ACHN (cell line): ENCODE data around the gene AP2S1.
"Not testable (repeated sequence)": the region's sequence is repeated elsewhere in the genome, so short reads cannot be mapped to it uniquely, and the experiment has no call there.

Experiments
- DNase-seq: peaks from one replicate; pipeline ENCODE4 v3.0.0-alpha.2; 2015
- in situ Hi-C: cut with HindIII; loops from 2 replicates; pipeline ENCODE4 v1.10.0; 2017; ENCODE audit warnings: low sequenced_read_pairs, low pct_ligation_motif_present, low pct_unique_long_range_greater_than_20kb

AP2S1 gene

DNA sequence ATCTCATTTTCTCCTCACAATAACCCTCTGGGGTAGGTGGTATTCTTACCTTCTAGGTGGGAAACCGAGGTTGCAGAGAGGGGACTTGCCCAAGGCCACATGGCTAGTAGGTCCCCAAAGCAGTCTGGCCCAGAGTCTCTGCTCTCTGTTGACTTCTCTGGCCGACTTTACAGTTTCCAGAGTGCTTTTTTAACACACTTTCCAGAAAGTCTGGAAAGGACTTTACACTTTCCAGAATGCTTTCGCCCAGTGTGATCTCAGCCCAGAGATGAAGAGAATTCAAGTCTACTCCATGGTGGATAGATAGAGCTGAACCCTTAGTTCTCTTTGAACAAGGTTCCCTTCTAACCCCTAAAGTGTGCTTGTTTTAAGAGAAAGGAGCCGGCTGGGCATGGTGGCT is 22.3 kb upstream of the AP2S1 start:
- no peak for DNase-seq
- in situ Hi-C loops: no loop called here

DNA sequence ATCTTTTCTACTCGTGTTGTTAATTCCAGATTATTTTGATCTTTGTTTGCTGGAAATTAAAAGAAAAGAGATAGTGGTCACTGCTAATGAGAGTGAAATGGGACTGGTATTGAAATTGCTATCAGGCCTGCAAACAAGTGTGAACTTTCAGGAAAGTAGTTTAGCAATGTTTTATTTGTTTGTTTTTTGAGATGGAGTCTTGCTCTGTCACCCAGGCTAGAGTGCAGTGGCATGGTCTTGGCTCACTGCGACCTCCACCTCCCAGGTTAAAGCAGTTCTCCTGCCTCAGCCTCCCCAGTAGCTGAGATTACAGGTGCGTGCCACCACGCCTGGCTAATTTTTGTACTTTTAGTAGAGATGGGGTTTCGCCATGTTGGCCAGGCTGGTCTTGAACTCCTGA is 20.5 kb upstream of the AP2S1 start:
- in situ Hi-C loops, DNase-seq: not testable (repeated sequence)

DNA sequence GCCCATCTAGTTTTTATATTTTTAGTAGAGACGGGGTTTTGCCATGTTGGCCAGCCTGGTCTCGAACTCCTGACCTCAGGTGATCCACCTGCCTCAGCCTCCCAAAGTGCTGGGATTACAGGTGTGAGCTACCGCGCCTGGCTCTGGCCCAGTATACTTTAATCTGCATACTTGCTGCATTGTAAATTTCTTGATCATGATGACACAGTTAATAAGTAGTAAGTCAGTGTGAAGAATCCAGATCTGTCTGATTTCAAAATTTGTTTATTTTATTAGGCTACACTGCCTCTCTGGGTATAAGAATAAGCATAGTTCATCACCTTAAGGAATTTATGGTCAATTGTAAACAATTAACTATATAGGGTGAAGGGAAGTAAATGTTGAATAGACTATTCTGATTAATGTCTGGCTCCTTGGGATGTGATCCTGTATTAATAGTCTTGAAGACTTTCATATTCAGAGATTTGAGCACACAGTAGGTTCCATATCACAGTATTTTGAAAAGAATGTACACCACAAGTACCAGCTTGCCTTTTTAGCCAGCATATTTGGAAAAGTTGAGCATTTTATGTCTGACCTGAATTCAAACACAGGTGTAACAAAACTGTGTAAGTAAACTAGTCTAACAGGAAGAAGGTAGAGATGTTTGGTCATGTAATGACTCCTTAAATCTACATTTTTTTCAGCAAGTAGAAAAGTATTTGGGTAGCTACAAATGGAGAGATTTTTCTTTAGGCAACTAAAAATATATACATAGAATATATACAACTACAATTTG is 17.6 kb upstream of the AP2S1 start:
- in situ Hi-C loops: no loop called here
- no peak for DNase-seq

DNA sequence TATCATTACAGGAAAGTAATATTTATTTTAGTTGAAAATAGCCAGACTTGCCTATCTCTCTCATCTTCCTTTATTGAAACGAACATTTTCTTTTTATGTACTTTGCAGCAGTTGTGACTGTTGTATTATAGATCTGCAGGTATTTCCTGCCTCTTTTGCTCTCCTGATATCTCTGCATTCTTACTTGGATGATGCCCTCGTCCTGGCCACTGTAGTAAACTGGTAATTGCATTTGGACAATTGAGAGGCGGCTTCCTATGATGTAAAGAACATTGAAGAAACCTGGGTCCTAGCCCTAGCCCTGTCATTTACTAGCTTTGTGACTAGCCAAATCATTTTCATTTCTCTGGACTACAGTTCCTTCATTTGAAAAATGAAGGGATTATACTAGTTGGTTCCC is 16.5 kb upstream of the AP2S1 start:
- DNase-seq: no peak
- in situ Hi-C loops: no loop called here

DNA sequence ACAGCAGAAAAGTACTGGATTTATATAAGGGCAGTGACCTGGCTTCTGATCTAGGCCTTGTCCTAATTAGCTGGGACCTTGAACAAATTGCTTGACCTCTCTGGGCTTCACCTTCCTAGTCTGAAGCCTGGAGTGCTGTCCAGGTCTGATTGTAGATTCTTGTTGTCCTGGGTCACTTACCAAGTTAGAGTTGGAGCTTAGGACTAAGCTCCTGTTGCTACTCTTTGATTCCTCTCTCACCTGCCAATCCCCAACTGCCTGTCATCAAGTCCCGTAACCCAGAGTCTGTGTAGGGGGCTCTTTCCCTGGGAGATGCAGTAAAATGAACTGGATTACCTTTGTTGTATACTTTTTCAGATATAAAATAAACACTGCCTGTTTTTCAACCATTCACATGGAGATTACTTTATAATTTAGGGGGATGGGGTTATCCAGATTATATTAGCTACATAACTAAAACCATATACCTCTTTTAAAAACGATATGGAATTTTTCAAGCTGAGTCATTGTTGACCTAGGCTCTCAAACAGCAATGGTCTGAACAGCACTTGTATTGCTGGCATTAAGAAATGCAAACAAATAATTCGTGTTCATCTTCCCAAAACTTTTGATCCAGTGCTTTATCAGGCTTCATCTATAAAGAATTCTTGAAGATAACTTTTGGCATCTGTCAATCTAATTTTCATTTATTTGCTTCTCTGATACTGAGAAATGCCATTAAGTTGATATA is 15.9 kb upstream of the AP2S1 start:
- DNase-seq: no peak

DNA sequence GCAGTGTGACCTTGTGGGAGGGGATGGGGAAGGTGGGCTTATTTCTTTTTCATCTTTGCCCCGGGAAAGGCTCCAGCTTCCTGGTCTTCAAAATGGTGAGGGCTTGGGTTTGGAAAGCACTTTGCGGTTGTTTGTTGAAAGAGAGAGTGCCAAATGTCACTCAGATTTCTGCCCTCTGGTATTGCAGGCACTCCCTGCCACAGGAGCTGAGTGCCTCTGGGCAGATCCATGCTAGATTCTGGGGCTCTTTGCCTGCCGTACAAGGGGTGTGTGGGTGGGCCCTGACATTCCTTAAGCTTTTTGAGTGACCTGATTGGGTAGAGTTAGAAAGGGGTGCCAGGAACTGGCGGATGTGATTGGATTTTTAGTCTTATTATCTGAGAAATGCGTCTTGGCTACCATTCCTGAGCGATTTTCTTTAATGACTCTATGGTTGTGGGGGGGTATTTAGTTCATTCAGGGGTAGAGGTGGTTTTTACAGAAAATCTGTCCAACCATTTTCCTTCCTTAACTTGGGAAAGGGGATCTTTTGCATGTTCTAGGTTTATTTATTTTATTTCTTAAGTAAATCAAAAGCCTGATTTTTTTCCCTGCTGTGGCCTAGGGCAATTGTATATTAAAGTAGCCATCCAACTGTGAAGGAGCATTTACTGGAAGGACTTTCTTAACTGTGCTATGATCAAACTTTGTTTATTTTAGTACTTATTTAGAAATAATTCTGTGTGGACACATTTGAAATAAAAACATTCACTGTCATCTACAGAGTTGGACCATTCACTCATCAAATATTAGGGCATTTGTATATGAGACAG is 13.4 kb upstream of the AP2S1 start:
- no peak for DNase-seq

More for the DNA sequence above, 15.9 kb upstream of the AP2S1 start:
- in situ Hi-C loops: no loop called here

DNA sequence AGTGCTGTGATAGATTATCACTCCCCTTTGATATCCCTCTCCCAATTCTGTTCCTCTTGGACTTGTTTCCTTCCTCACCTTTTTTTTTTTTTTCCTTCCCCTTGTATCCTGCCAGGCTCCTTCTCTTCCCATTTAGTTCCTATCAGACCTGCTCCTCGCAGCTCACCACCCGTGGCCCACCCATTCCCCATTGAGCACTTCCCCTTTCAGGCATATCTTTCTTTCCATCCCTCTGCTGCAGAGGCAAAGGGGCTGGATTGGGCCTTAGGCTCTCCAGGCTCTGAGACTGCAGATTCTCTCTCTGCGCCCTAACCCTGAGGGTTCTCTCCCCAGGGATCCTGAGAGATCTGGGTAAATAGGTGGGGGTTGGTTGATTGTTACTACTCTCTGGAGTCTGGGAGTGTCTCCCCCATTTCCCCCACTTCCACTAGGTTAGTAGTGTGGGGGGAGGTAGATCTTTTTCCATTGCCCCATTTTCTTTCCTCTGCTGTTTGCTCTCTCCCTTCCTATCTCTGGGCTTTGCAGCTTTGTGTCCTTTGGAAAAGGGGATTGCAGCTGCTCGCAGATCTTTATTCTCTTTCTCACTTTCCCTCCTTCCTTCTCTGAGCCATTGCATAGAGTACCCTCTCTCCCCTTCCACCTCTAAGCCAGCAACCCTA is 12.5 kb upstream of the AP2S1 start:
- DNase-seq: no peak
- in situ Hi-C loops: no loop called here

More for the DNA sequence above, 13.4 kb upstream of the AP2S1 start:
- in situ Hi-C loops: no loop called here

DNA sequence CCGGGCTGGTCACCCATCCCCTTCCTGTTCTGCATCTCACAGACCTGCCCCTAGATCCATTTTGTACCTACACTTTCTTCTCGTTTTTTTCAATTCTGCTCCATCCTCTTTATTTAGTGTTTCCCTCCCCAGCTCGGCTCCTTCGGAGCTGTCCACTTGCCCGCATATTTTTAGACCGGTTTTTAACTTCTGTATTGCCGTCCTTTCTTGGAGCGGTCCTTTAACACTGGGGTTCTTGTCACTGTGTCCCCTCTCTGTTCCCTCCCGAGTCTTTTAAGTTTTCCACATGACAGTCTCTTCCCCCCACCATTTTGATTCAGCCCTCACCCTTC is 11.8 kb upstream of the AP2S1 start:
- in situ Hi-C loops: no loop called here

DNA sequence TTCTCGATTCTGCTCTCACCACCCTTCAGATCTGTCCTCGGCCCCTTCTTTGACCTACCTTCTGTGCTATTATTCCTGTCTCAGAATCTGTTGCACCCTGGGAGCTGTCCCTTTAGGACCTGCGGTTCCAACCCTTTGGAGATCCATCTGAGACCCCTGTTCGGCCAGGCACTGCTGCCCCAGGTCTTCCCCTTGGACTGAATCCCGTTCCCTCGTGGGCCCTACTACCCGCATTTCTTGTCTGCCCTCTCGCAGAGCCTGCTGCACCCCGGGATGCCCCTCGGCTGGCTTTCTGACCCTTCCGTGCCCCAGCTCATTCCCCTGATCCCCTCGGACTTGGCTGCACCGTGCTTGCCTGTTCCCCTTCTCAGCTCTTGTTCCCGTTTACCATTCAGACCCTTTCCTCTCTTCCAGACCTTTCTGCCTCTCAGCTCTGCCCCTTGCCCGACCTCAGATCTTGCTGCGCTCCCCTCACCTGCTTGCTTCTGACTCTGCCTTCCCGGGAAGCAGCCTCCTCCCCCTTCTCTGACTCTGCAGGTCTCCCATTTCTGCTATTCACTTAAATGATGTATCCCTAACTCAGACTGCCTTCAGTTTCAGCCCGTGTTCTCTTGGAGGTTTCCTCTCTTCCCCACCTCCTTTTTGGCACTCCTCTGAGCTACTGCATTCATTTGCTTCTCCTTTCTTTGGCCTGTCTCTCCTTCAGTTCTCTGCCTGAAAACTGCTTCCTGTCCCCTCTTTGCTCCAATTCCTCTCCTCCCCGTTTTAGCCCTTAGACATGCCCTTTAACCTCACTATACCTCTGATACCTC is 11.3 kb upstream of the AP2S1 start:
- in situ Hi-C loops: no loop called here
- DNase-seq: no peak

More for the DNA sequence above, 11.8 kb upstream of the AP2S1 start:
- DNase-seq: no peak

DNA sequence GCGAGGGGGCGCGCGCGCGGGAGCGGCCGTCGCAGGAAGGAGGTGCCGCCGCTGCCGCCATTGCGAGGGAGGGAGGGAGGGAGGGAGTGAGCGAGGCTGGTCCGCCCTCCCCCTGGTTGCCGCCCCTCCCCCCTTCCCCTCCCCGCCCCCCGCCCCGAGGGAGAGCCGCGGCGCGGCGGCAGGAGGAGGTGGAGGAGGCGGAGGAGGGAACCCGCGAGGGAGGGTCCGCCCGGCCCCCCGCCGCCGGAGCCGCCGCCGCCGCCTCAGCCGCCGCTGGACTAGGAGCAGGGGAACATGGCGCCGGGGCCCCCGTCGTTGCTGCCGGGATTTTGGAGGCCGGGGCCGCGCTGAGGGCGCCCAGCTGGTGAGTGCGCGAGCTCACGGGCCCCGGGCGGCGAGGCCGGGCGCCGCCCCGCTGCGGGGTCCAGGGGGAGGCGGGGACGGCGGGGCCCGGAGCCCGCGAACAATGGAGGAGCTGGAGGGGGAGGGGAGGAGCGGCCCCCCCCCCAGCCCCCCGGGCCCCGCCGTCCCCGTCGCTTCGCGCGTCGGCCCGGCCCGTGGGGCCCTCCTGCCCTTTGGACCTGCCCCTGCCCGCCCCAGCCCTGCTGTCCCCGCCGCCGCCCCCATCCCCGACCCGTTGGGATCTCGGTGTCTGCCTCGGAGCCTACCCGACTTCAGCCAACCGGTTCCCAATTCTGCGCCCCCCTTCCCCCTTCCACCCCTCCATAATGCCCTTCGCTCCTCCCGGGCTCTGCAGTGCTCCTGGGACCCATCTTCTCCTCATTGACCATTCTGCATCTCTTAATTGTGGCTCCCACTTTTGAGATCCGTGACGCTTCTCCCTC is 10.4 kb upstream of the AP2S1 start, which contains the start of gene ARHGAP35:
TSS of gene ARHGAP35 (plus strand) at position 152 of the 845 bp plus-strand sequence. CDS start 57,679 bp downstream, outside the sequence.
- DNase-seq: peak; percentile 79
- in situ Hi-C loops: no loop called here

DNA sequence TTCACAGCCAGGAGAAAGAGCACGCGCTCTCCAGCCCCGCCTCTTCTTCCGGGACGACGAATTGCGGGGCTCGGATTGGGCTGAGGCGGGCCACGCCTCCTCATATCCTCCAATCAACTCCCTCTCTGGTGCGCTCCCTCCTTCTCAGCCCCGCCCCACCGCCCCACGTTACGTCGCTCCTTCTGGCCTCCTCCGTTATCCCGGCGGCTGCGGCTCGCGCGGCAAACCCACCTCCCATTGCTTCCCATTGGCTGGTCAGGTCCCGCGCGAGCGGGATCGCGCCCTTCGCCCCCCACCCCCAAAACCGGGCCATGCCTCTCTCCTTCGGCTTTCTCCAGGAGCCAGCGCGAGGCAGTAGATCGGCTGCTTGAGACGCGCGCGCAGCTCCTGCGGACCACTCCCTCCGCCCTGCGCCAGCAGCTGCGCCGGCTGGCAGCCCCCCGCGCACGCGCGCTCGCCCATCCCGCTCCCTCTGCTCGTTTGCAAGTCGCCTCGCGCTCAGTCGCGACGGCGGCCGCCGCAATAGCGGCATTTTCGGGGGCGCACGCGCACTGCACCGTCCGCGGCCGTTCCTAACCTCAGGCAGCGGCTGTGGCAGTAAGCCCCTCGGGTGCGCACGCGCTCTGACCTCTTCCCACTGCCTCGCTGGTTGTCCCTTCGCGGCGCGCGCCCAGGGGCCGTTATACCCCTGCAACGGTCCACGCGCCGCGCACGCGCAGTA is 9.6 kb upstream of the AP2S1 start:
- in situ Hi-C loops: no loop called here
- DNase-seq: peak; percentile 97

DNA sequence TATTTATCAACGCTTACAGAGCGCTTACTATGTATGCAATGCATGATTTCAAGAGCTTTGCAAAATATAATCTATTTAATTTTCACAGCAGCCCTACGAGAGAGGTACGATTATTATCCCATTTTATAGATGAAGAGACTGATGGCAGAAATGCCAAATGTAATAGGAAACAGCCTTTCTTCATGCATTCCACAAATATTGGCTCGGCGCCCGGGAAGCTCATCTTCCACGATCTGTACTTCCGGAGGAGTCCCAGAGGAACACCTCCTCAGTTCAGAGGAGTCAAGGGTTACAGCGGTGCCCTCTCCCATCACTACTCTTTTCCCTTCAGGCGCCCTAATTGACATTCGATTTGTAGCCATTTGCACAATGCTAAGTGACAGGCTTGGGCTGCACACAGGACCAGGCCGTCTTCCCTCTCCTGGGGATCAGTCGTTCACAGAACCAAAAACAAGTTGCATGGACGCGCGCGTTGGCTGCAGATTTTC is 9.0 kb upstream of the AP2S1 start:
- in situ Hi-C loops: no loop called here
- DNase-seq: peak; percentile 73

DNA sequence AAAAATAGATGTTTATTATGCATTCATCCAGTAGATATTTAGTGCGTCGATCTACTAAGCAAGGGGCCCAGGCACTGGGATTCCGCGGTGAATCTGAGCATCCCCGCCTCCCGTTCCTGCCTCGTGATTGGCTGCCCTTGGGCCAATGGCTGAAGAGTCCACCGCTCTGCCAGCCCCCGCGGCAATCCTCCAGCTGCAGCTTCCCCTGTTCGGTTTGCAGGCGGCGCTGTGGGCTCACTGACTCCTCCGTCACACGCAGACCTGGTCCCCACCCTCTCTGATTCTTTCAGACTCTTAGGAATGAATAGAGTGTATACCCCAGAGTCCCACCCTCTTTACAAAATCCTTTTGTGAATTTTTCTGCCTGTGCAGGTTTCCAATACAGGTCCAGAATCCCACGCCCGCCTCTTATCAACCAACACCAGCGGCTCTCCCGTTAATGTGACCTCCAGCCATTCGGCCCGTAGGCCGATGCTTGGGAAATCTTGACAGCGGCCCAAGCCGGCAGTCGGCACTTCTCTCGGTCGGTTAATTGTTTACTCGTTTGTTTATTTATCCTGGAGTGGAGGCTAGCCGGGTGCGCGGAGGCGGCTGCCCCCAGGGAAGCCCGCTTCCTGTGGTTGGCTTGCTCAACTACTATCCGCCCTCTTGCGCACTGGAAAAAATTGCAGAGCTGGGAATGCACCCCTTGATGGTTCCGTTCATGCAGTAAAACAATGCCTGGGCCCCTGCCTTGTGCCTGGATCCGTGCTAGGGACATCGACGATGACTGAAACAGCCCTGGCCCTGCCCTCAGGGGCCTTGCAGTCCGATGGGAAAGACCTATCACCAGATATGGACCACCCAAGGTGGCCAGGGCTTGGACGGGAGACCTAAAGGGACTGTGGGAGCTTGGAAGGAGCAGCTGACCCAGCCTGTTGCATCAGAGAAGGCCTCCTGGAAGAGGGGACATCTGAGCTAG is 5.7 kb upstream of the AP2S1 start:
- peak; percentile 93 for DNase-seq
- in situ Hi-C loops: no loop called here

DNA sequence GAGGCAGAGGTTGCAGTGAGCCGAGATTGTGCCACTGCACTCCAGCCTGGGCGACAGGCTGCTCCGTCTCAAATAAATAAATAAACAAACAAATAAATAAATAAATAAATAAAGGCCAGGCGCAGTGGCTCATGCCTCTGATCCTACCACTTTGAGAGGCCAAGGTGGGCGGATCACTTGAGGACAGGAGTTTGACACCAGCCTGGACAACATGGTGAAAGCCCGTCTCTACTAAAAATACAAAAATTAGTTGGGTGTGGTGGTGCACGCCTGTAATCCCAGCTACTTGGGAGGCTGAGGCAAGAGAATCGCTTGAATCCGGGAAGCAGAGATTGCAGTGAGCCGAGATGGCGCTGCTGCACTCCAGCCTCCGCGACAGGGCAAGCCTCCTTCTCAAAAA is 4.1 kb upstream of the AP2S1 start:
- in situ Hi-C loops, DNase-seq: not testable (repeated sequence)

DNA sequence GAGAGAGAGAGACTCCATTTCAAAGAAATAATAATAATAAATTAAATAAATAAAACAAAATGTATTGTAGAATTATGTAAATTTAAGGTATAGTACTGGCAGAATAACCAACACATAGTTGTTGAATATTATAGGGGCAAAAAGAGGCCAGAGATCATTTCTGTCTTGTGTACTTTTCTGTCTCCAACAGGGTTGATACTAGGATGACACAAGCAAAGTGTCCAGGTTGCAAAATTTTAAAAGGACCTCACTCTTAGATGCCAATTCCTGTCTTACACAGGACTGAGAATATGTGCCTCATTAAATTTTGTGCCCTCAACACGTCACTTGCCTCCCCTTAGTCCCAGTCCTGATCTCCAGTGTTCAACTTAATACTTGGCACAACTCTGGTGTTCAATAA is 2.2 kb upstream of the AP2S1 start:
- in situ Hi-C loops: no loop called here
- no peak for DNase-seq
